Measurements from ENCODE around the gene GPR15LG.

The GPR15LG gene

GRCh38 chr10:84208023-84208422 is 34.4 kb downstream of the GPR15LG start:
- no peak overlapping the region for H3K4me3 ChIP-seq (ENCODE audit: low read length)
- TF ChIP-seq CTCF (conservative IDR thresholded peaks at IDR 0.05; ENCODE audit: low read length) = no peak
- DNase-seq (ENCODE audit: low read depth) = no peak

- no peak for TF ChIP-seq CTCF (conservative IDR thresholded peaks at IDR 0.05; ENCODE audit: low read length)
- no peak overlapping the region for H3K4me3 ChIP-seq (ENCODE audit: low read length)
- no peak for DNase-seq (ENCODE audit: low read depth)
These were observed 38.0 kb downstream of the GPR15LG start for GRCh38 chr10:84211566-84211965.

GRCh38 chr10:84212014-84212413 is 38.4 kb downstream of the GPR15LG start:
- TF ChIP-seq CTCF (conservative IDR thresholded peaks at IDR 0.05; ENCODE audit: low read length) = no peak
- no peak for DNase-seq (ENCODE audit: low read depth)
- no peak overlapping the region for H3K4me3 ChIP-seq (ENCODE audit: low read length)

GRCh38 chr10:84213076-84213475 is 39.5 kb downstream of the GPR15LG start:
- no peak overlapping the region for H3K4me3 ChIP-seq (ENCODE audit: low read length)
- TF ChIP-seq CTCF (conservative IDR thresholded peaks at IDR 0.05; ENCODE audit: low read length) = no peak
- no peak for DNase-seq (ENCODE audit: low read depth)

GRCh38 chr10:84214046-84214572 is 40.5 kb downstream of the GPR15LG start:
- no peak for TF ChIP-seq CTCF (conservative IDR thresholded peaks at IDR 0.05; ENCODE audit: low read length)
- no peak overlapping the region for H3K4me3 ChIP-seq (ENCODE audit: low read length)
- no peak for DNase-seq (ENCODE audit: low read depth)

- DNase-seq (ENCODE audit: low read depth) = no peak
- peak; percentile 41 for TF ChIP-seq CTCF (conservative IDR thresholded peaks at IDR 0.05; ENCODE audit: low read length)
- no peak overlapping the region for H3K4me3 ChIP-seq (ENCODE audit: low read length)
These were observed 41.1 kb downstream of the GPR15LG start for GRCh38 chr10:84214612-84215235.

- TF ChIP-seq CTCF (conservative IDR thresholded peaks at IDR 0.05; ENCODE audit: low read length) = no peak
- no peak overlapping the region for H3K4me3 ChIP-seq (ENCODE audit: low read length)
- DNase-seq (ENCODE audit: low read depth) = no peak
These were observed 43.2 kb downstream of the GPR15LG start for GRCh38 chr10:84216834-84217233.

Measured in AG10803 (cell line).